K562 (cell line): ENCODE data around the gene ZNF384. TPM values are rescaled to one million over a fixed set of nuclear protein-coding genes. Genes with fewer than 3 reads are reported as not detected.
A peak's percentile ranks its signal among the peaks of the same experiment; 100 is the strongest.

Source experiments
- ATAC-seq: fragments of 200-7000 bp; cut with Tn5 transposase; 3 replicates; pipeline ENCODE4 v1.9.1; 2020; ENCODE audit warnings: moderate library complexity
- BruUV-seq: library from RNA; stranded (reverse); fragments of 400-500 nt; replicated peaks from 2 replicates; lab custom pipeline; 2021; lab: Mats Ljungman, UMichigan
- CTCF ChIA-PET: fragments of 300-600 bp; formaldehyde crosslinking; extraction: SDS; loops from one replicate; lab custom pipeline; 2021; ENCODE audit warnings: low intra/inter-chr PET ratio; lab: Yijun Ruan, JAX
- POLR2A ChIA-PET: fragments of 300-600, 350-650 bp; sonication (Branson Sonifier 250); formaldehyde crosslinking; extraction: SDS; loops from one replicate; lab custom pipeline; 2021; ENCODE audit warnings: antibody characterized with exemption, inconsistent platforms; lab: Yijun Ruan, JAX
- DNase-seq, 4 experiments: peaks; one replicate each; pipeline versions ENCODE4 v3.0.0 to v3.0.0-alpha.2; 2011 to 2018; ENCODE audit warnings: low spot score in 3 of 4, mixed read lengths in 3 of 4; ENCODE audit errors: extremely low read depth in 1 of 4
- FAIRE-seq: peaks from 2 replicates; lab custom pipeline; 2011; peaks lifted over from hg19 to GRCh38; lab: Jason Lieb, UNC
- H2AFZ ChIP-seq: 2 replicates; pipeline ENCODE4 v1.6.0; 2011; ENCODE audit warnings: low read depth, low read length, control low read depth, inconsistent platforms
- H3K27ac ChIP-seq: fragments of 200-600 bp; 3 replicates; pipeline ENCODE4 v1.8.0; 2011; ENCODE audit warnings: low read depth, mild to moderate bottlenecking, control low read depth, inconsistent platforms, low read length, moderate library complexity, mixed read lengths; ENCODE audit errors: extremely low read depth
- H3K27me3 ChIP-seq, 2 experiments: fragments of 300-600 bp in 1 of 2; 2 replicates in 1 of 2; 3 replicates in 1 of 2; pipeline versions ENCODE4 v1.6.0 to v1.8.0; 2011; ENCODE audit warnings: inconsistent platforms in 2 of 2, low read length in 2 of 2, mild to moderate bottlenecking in 1 of 2, mixed read lengths in 1 of 2, moderate library complexity in 1 of 2; ENCODE audit not compliant: control insufficient read depth in 2 of 2, insufficient read depth in 2 of 2
- H3K36me3 ChIP-seq: fragments of 300-600 bp; 3 replicates; pipeline ENCODE4 v1.8.0; 2011; ENCODE audit warnings: mild to moderate bottlenecking, low read length, inconsistent platforms; ENCODE audit not compliant: control insufficient read depth, insufficient read depth
- H3K4me1 ChIP-seq, 2 experiments: fragments of 200-600 bp in 1 of 2; replicated peaks in 1 of 2; 2 replicates in 1 of 2; 3 replicates in 1 of 2; pipeline versions ENCODE4 v1.5.1 to v1.8.0; 2011; ENCODE audit warnings: inconsistent platforms in 2 of 2, low read length in 2 of 2, mild to moderate bottlenecking in 1 of 2, mixed read lengths in 1 of 2, moderate library complexity in 1 of 2; ENCODE audit not compliant: control insufficient read depth in 2 of 2, insufficient read depth in 2 of 2
- H3K4me2 ChIP-seq: 2 replicates; pipeline ENCODE4 v1.6.1; 2011; ENCODE audit warnings: low read length, control low read depth, inconsistent platforms, mixed read lengths; ENCODE audit not compliant: insufficient read depth
- H3K4me3 ChIP-seq: fragments of 200-600 bp; sonication (generic), shearing (Covaris generic); 2 replicates; pipeline ENCODE4 v1.5.1; 2016; ENCODE audit warnings: control low read depth, inconsistent platforms
- H3K79me2 ChIP-seq: fragments of 200-600 bp; 3 replicates; pipeline ENCODE4 v1.8.0; 2011; ENCODE audit warnings: low read length, inconsistent platforms; ENCODE audit not compliant: control insufficient read depth, insufficient read depth
- H3K9ac ChIP-seq, 2 experiments: 2 replicates each; pipeline versions ENCODE4 v1.6.0 to v1.6.1; 2011; ENCODE audit warnings: low read depth in 2 of 2, low read length in 2 of 2, control low read depth in 1 of 2, inconsistent platforms in 1 of 2, mild to moderate bottlenecking in 1 of 2, mixed read lengths in 1 of 2; ENCODE audit not compliant: insufficient read depth in 1 of 2
- H3K9me1 ChIP-seq: one replicate; pipeline ENCODE4 v1.6.0; 2011; ENCODE audit warnings: inconsistent platforms, mild to moderate bottlenecking, low read length, moderate library complexity; ENCODE audit not compliant: control insufficient read depth, insufficient read depth
- H3K9me3 ChIP-seq: replicated peaks from 2 replicates; pipeline ENCODE4 v1.5.1; 2011; ENCODE audit warnings: low read depth, low read length, inconsistent platforms; ENCODE audit not compliant: control insufficient read depth, insufficient read depth
- H4K20me1 ChIP-seq: replicated peaks from 2 replicates; pipeline ENCODE4 v1.6.1; 2011; ENCODE audit warnings: low read length, inconsistent platforms, mixed read lengths; ENCODE audit not compliant: control insufficient read depth, insufficient read depth
- JUND ChIP-seq, 2 experiments: IDR thresholded peaks; 2 replicates in 1 of 2; 3 replicates in 1 of 2; pipeline ENCODE4 v1.6.1; 2011; ENCODE audit warnings: borderline replicate concordance in 2 of 2, low read depth in 2 of 2, low read length in 2 of 2, improper control_type of control experiment in 1 of 2, missing biosample characterization in 1 of 2, missing genetic modification characterization in 1 of 2, missing genetic modification reagents in 1 of 2
- KLF1 ChIP-seq: fragments of 450-650 bp; IDR thresholded peaks from 2 replicates; pipeline ENCODE4 v1.6.1; 2016; ENCODE audit warnings: missing genetic modification characterization, missing compliant biosample characterization
- MIER1 ChIP-seq: fragments of 450-650 bp; IDR thresholded peaks from 2 replicates; pipeline ENCODE4 v1.6.1; 2016; ENCODE audit warnings: antibody characterized with exemption, mild to moderate bottlenecking, low read depth
- RAD21 ChIP-seq, 2 experiments: fragments of 250-450 bp in 1 of 2; fragments of 450-650 bp in 1 of 2; sonication (Bioruptor Pico) in 1 of 2; formaldehyde crosslinking in 1 of 2; IDR thresholded peaks in 1 of 2; conservative IDR thresholded peaks in 1 of 2; 2 replicates each; pipeline versions ENCODE4 v1.4.0 to v1.8.0; 2020 to 2022; ENCODE audit warnings: mild to moderate bottlenecking in 2 of 2, moderate library complexity in 1 of 2
- RBM34 ChIP-seq: fragments of 200-400 bp; formaldehyde crosslinking; IDR thresholded peaks from 2 replicates; pipeline ENCODE4 v1.6.1; 2018; ENCODE audit warnings: low read length, borderline replicate concordance; ENCODE audit not compliant: insufficient read depth
- THRB ChIP-seq: fragments of 450-650 bp; formaldehyde crosslinking; conservative IDR thresholded peaks from 2 replicates; pipeline ENCODE4 v1.4.0; 2022; ENCODE audit warnings: mild to moderate bottlenecking, missing genetic modification characterization
- UBTF ChIP-seq, 2 experiments: IDR thresholded peaks; 2 replicates each; pipeline ENCODE4 v1.6.1; 2012; ENCODE audit warnings: improper control_type of control experiment in 2 of 2, low read depth in 2 of 2, low read length in 2 of 2, borderline replicate concordance in 1 of 2
- YY1 ChIP-seq, 3 experiments: IDR thresholded peaks; 2 replicates each; pipeline ENCODE4 v1.6.1; 2011; ENCODE audit warnings: low read length in 2 of 3, mild to moderate bottlenecking in 2 of 3, moderate library complexity in 2 of 3, borderline replicate concordance in 1 of 3, control low read depth in 1 of 3, low read depth in 1 of 3; ENCODE audit not compliant: insufficient read depth in 3 of 3, insufficient replicate concordance in 2 of 3, control insufficient read depth in 1 of 3, insufficient read length in 1 of 3; ENCODE audit errors: extremely low read depth in 1 of 3
- ZNF324 ChIP-seq: fragments of 250-450 bp; sonication (Bioruptor Pico); IDR thresholded peaks from 2 replicates; pipeline ENCODE4 v1.4.0; 2020; ENCODE audit warnings: mild to moderate bottlenecking
- WGBS: fragments of 100-300 bp; shearing (Covaris generic); methylation state at CpG from one replicate; pipeline ENCODE4 v1.1.6; 2016; ENCODE audit warnings: low coverage, mixed read lengths; ENCODE audit not compliant: insufficient coverage; ENCODE audit errors: missing lambda C conversion rate; 5-methylcytosine and 5-hydroxymethylcytosine counted together
- in situ Hi-C: fragments of 300-500 bp; cut with MboI; formaldehyde crosslinking; loops from 4 replicates; pipeline ENCODE4 v1.15.0; 2018; ENCODE audit warnings: inconsistent platforms, mixed read lengths
- intact Hi-C: fragments of 100-400 bp; cut with micrococcal nuclease; formaldehyde crosslinking; loops from 2 replicates; pipeline ENCODE4 v1.14.2; 2022
- polyA plus RNA-seq, 8 experiments: library from polyadenylated mRNA; depleted of rRNA in 4 of 8; stranded (reverse) in 5 of 8; unstranded in 3 of 8; fragments of >200 nt; fragmentation: Nextera tagmentation in 2 of 8; fragmentation: Illumina TruSeq in 1 of 8; extraction: Ambion mirVana in 2 of 8; extraction: Trizol in 1 of 8; gene quantifications; 2 replicates each; pipeline versions ENCODE4 v1.2.1 to v1.2.3, GENCODE V29; 2011 to 2014; ENCODE audit warnings: inconsistent platforms in 1 of 8, missing spikeins in 1 of 8
- total RNA-seq, 7 experiments: library from RNA; depleted of rRNA in 6 of 7; stranded (reverse); fragments of >200 nt in 6 of 7; fragmentation: Illumina TruSeq in 2 of 7; extraction: Trizol in 2 of 7; gene quantifications; 2 replicates each; pipeline versions ENCODE4 v1.2.1 to v1.2.3, GENCODE V29; 2011 to 2021; ENCODE audit warnings: low replicate concordance in 1 of 7

Gene ZNF384
- total and polyA plus RNA-seq, 9 of the 15 experiments (the other 6 are each of a cell fraction or from before 2014, with no cell fraction given), result 0.36 to 64.8 (median 21.3) TPM

GRCh38 chr12:6698352-6699046, 9.3 kb upstream of the ZNF384 start (continued):
- no peak for TF ChIP-seq YY1 (IDR thresholded peaks at IDR 0.05; ENCODE audit: borderline replicate concordance in 1 of 3, control insufficient read depth in 1 of 3, extremely low read depth in 1 of 3, insufficient read depth in 3 of 3, insufficient read length in 1 of 3, insufficient replicate concordance in 2 of 3, low read depth in 1 of 3, low read length in 2 of 3)

GRCh38 chr12:6697584-6698351, 8.6 kb upstream of the ZNF384 start:
- H4K20me1 ChIP-seq, result no peaks in the 10 kb centered on the region
- peaks cover 0 to 30% of the 10 kb centered on the region in 2 experiments; a peak in 2 of 5 replicates for H3K4me1 ChIP-seq
- POLR2A ChIA-PET, result interaction anchor here (0.5 to 2.8 kb wide), 4 partner anchors 8 to 375 kb away, joined by 3 to 11 read pairs (median 3); partner anchors contain the start of gene ZNF384
- no peaks in the 10 kb centered on the region for H3K36me3 ChIP-seq
- no TSS peak for BruUV-seq
- peak; percentile 88 for ATAC-seq
- peak; percentile 40 to 64 (median 54) for DNase-seq
- H3K9me1 ChIP-seq, result no peaks in the 10 kb centered on the region
- no peaks in the 10 kb centered on the region for H3K79me2 ChIP-seq
- 13% methylated on average over 4 of the region's 17 CpGs for WGBS
- no peak overlapping the region for H3K4me2 ChIP-seq
- CTCF ChIA-PET, result interaction anchor here (0.9 to 1.4 kb wide), 2 partner anchors 81 to 134 kb away, joined by 3 to 5 read pairs; no protein-coding TSS in a partner anchor
- H3K9ac ChIP-seq, result no peak overlapping the region
- H3K27ac ChIP-seq, result no peak overlapping the region
- peak; percentile 79 for FAIRE-seq
- H3K27me3 ChIP-seq, result peaks cover 11 to 27% of the 10 kb centered on the region in 2 experiments; a peak in 4 of 5 replicates
- no peaks in the 10 kb centered on the region for H3K9me3 ChIP-seq
- in situ Hi-C loops (no loop called here), intact Hi-C loops (no loop called here)
- no peak overlapping the region for H2AFZ ChIP-seq
- no peak overlapping the region for H3K4me3 ChIP-seq
- no peak for TF ChIP-seq MIER1
- no peak for TF ChIP-seq UBTF (IDR thresholded peaks at IDR 0.05; ENCODE audit: borderline replicate concordance in 1 of 2, low read depth in 2 of 2, low read length in 2 of 2)
- TF ChIP-seq KLF1, result no peak
- TF ChIP-seq RBM34, result no peak
- no peak for TF ChIP-seq THRB (CRISPR knock-in tag)
- TF ChIP-seq ZNF324 (CRISPR knock-in tag), result no peak
- TF ChIP-seq RAD21 (CRISPR knock-in tag; conservative IDR thresholded peaks at IDR 0.05 in 1 of 2, IDR thresholded peaks at IDR 0.05 in 1 of 2), result peak; percentile 57 to 80
- peak in 1 of 3 experiments; percentile 40 for TF ChIP-seq YY1 (IDR thresholded peaks at IDR 0.05; ENCODE audit: borderline replicate concordance in 1 of 3, control insufficient read depth in 1 of 3, extremely low read depth in 1 of 3, insufficient read depth in 3 of 3, insufficient read length in 1 of 3, insufficient replicate concordance in 2 of 3, low read depth in 1 of 3, low read length in 2 of 3)
- no peak for TF ChIP-seq JUND (IDR thresholded peaks at IDR 0.05; ENCODE audit: borderline replicate concordance, low read depth, low read length)
- TF ChIP-seq JUND (tag; IDR thresholded peaks at IDR 0.05; ENCODE audit: borderline replicate concordance, low read depth, low read length), result 0 out of 3 replicates have a peak, but pooled peaks have one; percentile 22
